Muscle of leg (tissue), 11 donors: ENCODE results near the gene FAM3D. TPM values are rescaled to one million over a fixed set of nuclear protein-coding genes. Genes with fewer than 3 reads are reported as not detected.

Source experiments
- DNase-seq: peaks from one replicate; pipeline ENCODE4 v3.0.0; 2013
- H3K27ac ChIP-seq: one replicate; pipeline ENCODE4 v1.5.1; 2013; ENCODE audit warnings: mild to moderate bottlenecking, low read length, control low read depth
- H3K27me3 ChIP-seq: one replicate; pipeline ENCODE4 v1.6.1; 2013; ENCODE audit warnings: low read length; ENCODE audit not compliant: control insufficient read depth, insufficient read depth
- H3K36me3 ChIP-seq: one replicate; pipeline ENCODE4 v1.6.1; 2013; ENCODE audit warnings: low read length; ENCODE audit not compliant: control insufficient read depth, insufficient read depth
- H3K4me1 ChIP-seq: one replicate; pipeline ENCODE4 v1.6.1; 2013; ENCODE audit warnings: low read length; ENCODE audit not compliant: control insufficient read depth, insufficient read depth
- H3K4me3 ChIP-seq: one replicate; pipeline ENCODE4 v1.5.1; 2013; ENCODE audit warnings: low read length, control low read depth
- H3K9me3 ChIP-seq: replicated peaks from 2 replicates; pipeline ENCODE4 v1.6.1; 2013; ENCODE audit warnings: low read depth, low read length; ENCODE audit not compliant: control insufficient read depth
- WGBS: methylation state at CpG from one replicate; pipeline ENCODE4 v1.1.5; 2013; ENCODE audit warnings: missing lambda C conversion rate; ENCODE audit not compliant: insufficient coverage; 5-methylcytosine and 5-hydroxymethylcytosine counted together
- polyA plus RNA-seq, 8 donors: library from polyadenylated mRNA; unstranded; fragments of 120-200 nt; gene quantifications; one replicate each; pipeline versions ENCODE4 v1.2.1 to v1.2.3, GENCODE V29; 2013; ENCODE audit warnings: inconsistent platforms in 1 of 8, low replicate concordance in 1 of 8; ENCODE audit not compliant: insufficient read length in 8 of 8, insufficient read depth in 1 of 8
- total RNA-seq: library from RNA; stranded (reverse); fragments of 120-200 nt; gene quantifications from one replicate; pipeline ENCODE4 v1.2.4, GENCODE V29; 2013

The FAM3D gene
- total and polyA plus RNA-seq, 9 donors = 0.07 to 1.2 (median 0.39) TPM; not detected in 5

GRCh38 chr3:58606693-58607092 is 59.9 kb downstream of the FAM3D start:
- Histone ChIP-seq H3K4me1 (no peaks in the 10 kb centered on the region), H3K36me3 (no peaks in the 10 kb centered on the region), H3K27me3 (peaks cover 6% of the 10 kb centered on the region), H3K4me3 (no peak overlapping the region), H3K27ac (no peak overlapping the region), H3K9me3 (peaks cover 3% of the 10 kb centered on the region)
- DNase-seq = no peak
- 50% methylated on average over 1 of the region's 1 CpG for WGBS

- WGBS = 67% methylated on average over 1 of the region's 6 CpGs
These were observed 62.5 kb downstream of the FAM3D start for GRCh38 chr3:58604031-58604430.

DNA sequence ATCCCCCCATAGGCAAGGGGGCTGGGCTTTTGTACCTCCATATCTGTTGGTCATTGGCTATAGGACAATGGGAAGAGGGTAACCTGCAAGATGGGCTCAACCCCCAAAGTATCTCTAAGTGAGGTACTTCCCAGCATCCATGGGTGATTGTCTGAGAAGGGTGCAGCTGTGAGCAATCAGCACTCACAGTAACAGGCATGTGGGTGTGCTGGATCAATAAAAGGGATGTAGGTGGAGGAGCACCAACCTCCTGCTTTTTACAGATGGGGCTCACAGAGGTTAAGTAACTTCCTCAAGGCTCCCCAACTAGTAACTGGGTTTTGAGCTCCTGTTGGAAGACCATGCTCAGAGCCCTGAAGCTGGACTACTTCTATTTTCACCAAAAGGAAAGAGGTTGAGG is 63.0 kb downstream of the FAM3D start:
- Histone ChIP-seq H3K9me3 (peaks cover 3% of the 10 kb centered on the region), H3K4me3 (no peak overlapping the region), H3K27me3 (peaks cover 6% of the 10 kb centered on the region), H3K27ac (no peak overlapping the region), H3K4me1 (no peaks in the 10 kb centered on the region), H3K36me3 (no peaks in the 10 kb centered on the region)
- no peak for DNase-seq

More at GRCh38 chr3:58604031-58604430, 62.5 kb downstream of the FAM3D start:
- H3K27me3 ChIP-seq = peaks cover 6% of the 10 kb centered on the region
- peaks cover 3% of the 10 kb centered on the region for H3K9me3 ChIP-seq
- no peak overlapping the region for H3K27ac ChIP-seq
- H3K36me3 ChIP-seq = no peaks in the 10 kb centered on the region
- no peak overlapping the region for H3K4me3 ChIP-seq
- H3K4me1 ChIP-seq = no peaks in the 10 kb centered on the region
- no peak for DNase-seq

- WGBS = 73% methylated on average over 4 of the region's 6 CpGs
- Histone ChIP-seq H3K4me3 (no peak overlapping the region), H3K27ac (no peak overlapping the region), H3K36me3 (no peaks in the 10 kb centered on the region), H3K4me1 (no peaks in the 10 kb centered on the region), H3K9me3 (no peaks in the 10 kb centered on the region), H3K27me3 (no peaks in the 10 kb centered on the region)
- no peak for DNase-seq
These were observed 68.7 kb downstream of the FAM3D start for GRCh38 chr3:58597770-58598310.

- Histone ChIP-seq H3K4me3 (no peak overlapping the region), H3K4me1 (no peaks in the 10 kb centered on the region), H3K27ac (no peak overlapping the region), H3K9me3 (no peaks in the 10 kb centered on the region), H3K36me3 (no peaks in the 10 kb centered on the region), H3K27me3 (no peaks in the 10 kb centered on the region)
- no peak for DNase-seq
- 0% methylated on average over 1 of the region's 4 CpGs for WGBS
These were observed 69.6 kb downstream of the FAM3D start for GRCh38 chr3:58596834-58597518.

DNA sequence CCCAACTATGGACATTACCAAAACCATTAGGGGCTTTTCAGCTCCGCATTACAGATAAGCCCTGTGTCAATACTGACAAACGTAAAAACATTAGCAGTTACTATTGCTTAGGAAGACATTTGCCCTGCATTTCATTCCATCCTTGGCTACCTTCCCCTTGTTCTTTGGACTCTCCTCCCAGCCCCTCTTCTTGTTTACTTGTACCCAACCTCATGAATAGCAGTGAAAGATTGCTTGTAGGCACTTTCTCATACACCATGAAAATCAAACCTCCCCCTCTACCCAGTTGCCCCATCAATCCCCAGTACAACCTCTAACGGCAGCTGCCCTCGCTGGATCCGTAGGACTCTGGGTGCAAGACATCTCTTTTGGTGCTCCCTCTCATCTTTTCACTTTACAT is 72.5 kb downstream of the FAM3D start:
- H3K4me3 ChIP-seq = no peak overlapping the region
- no peak overlapping the region for H3K27ac ChIP-seq
- H3K36me3 ChIP-seq = no peaks in the 10 kb centered on the region
- no peaks in the 10 kb centered on the region for H3K4me1 ChIP-seq
- DNase-seq = no peak
- no peaks in the 10 kb centered on the region for H3K9me3 ChIP-seq
- 69% methylated on average over 5 of the region's 5 CpGs for WGBS
- no peaks in the 10 kb centered on the region for H3K27me3 ChIP-seq

GRCh38 chr3:58591517-58592510 is 74.8 kb downstream of the FAM3D start:
- Histone ChIP-seq H3K27me3 (peaks cover 16% of the 10 kb centered on the region), H3K36me3 (no peaks in the 10 kb centered on the region), H3K4me3 (no peak overlapping the region), H3K9me3 (no peaks in the 10 kb centered on the region), H3K27ac (no peak overlapping the region), H3K4me1 (peaks cover under 1% of the 10 kb centered on the region)
- WGBS = 67% methylated on average over 4 of the region's 6 CpGs
- no peak for DNase-seq

DNA sequence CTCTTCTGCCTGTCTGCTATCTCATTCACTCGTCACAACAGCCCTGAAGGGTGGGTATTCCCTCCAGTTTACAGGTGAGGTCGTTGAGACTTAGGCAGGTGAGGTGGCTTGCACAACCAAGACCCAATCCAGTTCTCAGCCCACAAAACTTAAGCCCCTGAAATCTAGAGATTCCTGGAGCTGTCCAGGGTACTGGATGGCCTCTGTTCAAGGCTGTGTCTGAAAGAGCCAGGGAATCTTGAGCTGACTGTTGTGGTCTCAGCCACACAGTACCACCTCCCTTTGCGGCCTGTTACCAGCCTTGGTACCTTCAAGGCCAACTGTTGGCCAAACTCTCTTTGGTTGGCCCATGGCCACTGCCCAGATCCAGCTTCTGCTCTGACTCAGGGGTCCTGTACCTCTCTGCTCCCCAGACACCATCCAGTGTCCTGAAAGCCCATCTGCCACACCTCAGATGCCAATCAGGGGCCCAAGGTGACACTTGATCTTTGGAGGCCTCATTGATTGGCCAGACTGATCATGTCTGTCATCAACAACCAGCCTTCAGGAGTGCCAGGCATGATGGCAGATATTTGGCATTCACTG is 78.5 kb downstream of the FAM3D start:
- no peaks in the 10 kb centered on the region for H3K36me3 ChIP-seq
- H3K9me3 ChIP-seq = no peaks in the 10 kb centered on the region
- no peak overlapping the region for H3K4me3 ChIP-seq
- WGBS = 20% methylated on average over 1 of the region's 3 CpGs
- peaks cover 32% of the 10 kb centered on the region for H3K27me3 ChIP-seq
- peak; percentile 76 for DNase-seq
- no peak overlapping the region for H3K27ac ChIP-seq
- H3K4me1 ChIP-seq = peaks cover 18% of the 10 kb centered on the region

DNA sequence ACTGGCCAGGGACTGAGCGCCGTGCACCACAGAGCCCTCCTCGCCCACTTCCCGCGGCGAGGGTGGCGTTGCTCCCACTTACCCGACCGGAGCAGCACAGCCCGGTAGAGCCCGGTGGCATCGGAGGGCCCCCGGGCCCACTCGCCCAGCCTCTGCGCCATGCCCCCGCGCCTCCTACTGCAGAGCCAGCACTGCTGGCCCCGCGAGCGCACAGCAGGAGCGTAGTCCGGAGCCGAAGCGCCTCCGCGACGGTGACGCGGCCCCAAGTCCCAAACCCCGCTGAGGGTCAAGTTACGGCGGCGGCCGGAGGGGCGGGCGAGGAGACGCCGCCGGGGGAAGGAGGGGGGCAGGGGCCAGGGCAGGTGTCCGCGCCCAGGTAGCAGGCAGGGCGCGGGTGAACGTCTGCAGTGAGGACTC is 79.8 kb downstream of the FAM3D start:
- H3K9me3 ChIP-seq = no peaks in the 10 kb centered on the region
- peaks cover 32% of the 10 kb centered on the region for H3K27me3 ChIP-seq
- 3% methylated on average over 43 of the region's 44 CpGs for WGBS
- no peak overlapping the region for H3K27ac ChIP-seq
- no peaks in the 10 kb centered on the region for H3K36me3 ChIP-seq
- DNase-seq = no peak
- H3K4me1 ChIP-seq = peaks cover 22% of the 10 kb centered on the region
- H3K4me3 ChIP-seq = no peak overlapping the region

- H3K27me3 ChIP-seq = peaks cover 32% of the 10 kb centered on the region
- H3K27ac ChIP-seq = no peak overlapping the region
- no peak for DNase-seq
- no peaks in the 10 kb centered on the region for H3K36me3 ChIP-seq
- H3K4me1 ChIP-seq = peaks cover 30% of the 10 kb centered on the region
- WGBS = 15% methylated on average over 6 of the region's 8 CpGs
- H3K9me3 ChIP-seq = no peaks in the 10 kb centered on the region
- H3K4me3 ChIP-seq = no peak overlapping the region
These were observed 80.6 kb downstream of the FAM3D start for GRCh38 chr3:58585994-58586393.
